GM12801 (cell line): Measurements from ENCODE around the gene VWA2.

Source experiments
- TF ChIP-seq, protein P1 (sequence below): IDR thresholded peaks from one replicate; pipeline ENCODE4 v1.5.1; 2011; ENCODE audit warnings: control low read depth; ENCODE audit not compliant: insufficient read length; ENCODE audit errors: extremely low read depth

Gene VWA2

GRCh38 chr10:114323023-114323422 lies 84.0 kb downstream of the VWA2 start:
- TF ChIP-seq, protein P1, sequence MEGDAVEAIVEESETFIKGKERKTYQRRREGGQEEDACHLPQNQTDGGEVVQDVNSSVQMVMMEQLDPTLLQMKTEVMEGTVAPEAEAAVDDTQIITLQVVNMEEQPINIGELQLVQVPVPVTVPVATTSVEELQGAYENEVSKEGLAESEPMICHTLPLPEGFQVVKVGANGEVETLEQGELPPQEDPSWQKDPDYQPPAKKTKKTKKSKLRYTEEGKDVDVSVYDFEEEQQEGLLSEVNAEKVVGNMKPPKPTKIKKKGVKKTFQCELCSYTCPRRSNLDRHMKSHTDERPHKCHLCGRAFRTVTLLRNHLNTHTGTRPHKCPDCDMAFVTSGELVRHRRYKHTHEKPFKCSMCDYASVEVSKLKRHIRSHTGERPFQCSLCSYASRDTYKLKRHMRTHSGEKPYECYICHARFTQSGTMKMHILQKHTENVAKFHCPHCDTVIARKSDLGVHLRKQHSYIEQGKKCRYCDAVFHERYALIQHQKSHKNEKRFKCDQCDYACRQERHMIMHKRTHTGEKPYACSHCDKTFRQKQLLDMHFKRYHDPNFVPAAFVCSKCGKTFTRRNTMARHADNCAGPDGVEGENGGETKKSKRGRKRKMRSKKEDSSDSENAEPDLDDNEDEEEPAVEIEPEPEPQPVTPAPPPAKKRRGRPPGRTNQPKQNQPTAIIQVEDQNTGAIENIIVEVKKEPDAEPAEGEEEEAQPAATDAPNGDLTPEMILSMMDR = no peak

DNA sequence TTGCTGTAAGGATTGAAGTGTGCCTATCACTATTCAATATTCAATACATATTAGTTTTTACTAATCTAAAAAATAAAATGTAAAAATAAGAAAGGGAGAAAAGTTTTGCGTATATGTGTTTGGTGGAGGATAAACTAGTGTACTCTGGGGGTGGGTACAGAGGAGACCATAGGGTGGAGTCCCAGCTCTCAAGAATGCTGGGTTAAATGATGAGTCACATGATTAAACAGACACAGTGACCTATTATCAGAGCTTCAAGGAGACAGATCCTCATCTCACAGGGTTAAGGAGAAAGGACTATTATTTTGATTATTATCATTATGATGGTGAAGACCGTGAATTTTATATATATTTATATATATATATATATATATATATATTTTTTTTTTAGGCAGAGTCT lies 87.7 kb downstream of the VWA2 start:
- TF ChIP-seq, protein P1 = no peak

- TF ChIP-seq, protein P1 = no peak
Observed at GRCh38 chr10:114327537-114328440, 88.7 kb downstream of the VWA2 start.

DNA sequence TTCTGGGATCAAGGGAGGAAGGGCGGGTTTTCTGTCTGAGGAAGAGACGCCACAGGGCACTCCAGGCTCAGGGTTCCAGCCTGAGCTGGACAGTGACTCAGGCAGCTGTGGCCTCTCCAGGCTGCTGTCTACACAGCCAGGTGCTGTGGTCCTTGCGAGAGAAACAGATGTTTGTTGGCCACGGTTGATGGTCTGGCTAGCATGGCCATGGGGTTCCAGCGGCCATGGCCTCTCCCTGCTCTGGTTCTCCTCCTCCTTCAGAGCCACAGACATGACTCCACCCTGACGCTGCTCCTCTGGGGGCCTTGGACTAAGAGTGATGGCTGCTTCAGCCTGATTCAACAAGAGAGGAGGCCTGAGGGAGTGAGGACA lies 89.4 kb downstream of the VWA2 start:
- TF ChIP-seq, protein P1 = no peak

DNA sequence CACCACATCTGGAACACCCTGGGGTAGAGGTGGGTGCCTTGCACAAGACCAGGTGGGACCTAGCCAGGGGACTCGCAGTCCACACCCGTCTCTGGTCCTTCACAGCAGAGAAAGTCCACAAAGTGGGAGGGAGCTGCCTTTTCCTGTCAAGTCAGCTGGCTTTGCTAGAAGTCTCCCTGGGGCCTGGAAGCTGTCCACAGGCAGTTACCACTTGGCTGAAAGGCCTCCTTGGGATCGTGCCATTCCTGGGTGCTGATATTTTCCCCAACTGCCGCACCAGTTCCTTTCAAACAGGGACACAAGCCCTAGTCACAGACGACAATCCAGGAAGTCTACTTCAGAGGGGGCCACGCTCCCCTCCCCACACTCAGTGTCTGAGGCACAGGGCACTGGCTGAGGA lies 89.8 kb downstream of the VWA2 start:
- TF ChIP-seq, protein P1 = no peak

DNA sequence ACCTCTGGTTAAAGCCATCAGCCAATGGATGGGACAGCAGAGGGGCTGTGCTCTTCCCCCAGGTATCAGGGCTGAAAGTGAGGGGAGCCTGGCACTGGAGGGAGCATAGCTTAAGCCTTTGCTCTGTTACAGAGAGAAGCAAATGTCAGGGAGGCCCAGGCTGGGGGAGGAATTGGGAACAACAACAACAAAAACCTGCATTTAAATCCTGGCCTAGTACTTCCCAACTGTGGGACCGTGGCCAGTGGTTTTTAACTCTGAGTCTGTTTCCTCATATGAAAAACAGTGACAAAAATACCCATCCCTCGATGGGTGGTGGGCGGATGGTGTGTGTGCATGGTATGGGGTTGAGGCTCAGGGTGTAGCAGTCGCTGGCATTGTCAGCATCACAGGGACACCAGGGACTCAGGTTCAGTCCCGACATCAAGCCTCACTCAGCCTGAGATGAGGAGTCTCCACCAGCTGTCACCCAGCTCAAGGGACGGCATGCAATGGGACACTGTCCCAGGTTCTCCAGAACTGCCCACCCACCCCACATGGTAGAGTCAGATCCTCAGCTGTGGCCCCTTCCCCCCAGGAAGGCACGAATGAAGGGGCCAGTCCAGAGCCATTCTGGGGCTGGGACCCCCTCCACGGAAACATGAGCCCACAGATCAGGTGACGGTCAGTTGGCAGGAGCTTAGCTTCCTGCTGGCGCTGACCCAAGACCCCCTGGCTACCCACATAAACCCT lies 90.7 kb downstream of the VWA2 start:
- TF ChIP-seq, protein P1 = no peak

DNA sequence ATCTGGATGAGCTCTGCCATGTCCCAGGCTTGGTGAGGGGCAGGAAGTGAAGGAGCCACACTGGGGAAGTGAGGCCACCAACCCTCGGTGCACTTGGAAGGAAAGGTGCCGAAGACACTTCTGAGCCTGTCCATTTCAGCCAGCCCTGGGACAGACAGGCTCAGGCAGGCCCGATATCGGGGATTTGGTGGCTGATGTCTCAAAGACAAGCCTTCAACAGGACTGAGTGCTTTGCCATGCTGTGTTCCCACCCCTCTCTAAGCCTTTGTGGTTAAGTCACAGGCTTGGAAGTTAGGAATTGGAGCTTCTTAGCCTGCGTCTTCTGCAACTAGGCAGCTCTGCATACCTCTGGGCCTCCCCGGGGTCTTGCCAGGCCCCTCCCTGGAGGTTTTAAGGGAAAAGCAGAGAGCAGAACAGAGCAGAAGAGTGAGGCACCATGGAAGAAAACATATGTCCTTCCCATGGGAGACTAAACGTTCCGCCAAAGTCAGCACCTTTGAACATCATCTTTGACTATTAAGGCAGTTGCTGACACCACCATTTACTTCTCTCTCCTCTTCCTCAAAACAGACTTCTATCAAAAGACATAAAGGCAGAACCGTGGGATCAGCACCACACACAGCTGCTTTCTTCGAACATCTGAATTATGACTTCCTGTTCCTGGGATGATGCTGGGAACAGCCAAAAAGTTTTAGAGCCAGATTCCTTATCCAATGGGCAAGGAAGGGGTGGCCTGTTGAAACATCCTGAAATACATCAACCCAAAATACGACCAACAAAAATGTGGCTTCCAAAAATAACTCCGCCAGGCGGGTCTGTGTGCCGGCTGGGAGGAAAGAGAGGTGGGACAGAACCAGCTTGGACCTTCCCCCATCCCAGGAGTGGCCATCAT lies 93.5 kb downstream of the VWA2 start:
- TF ChIP-seq, protein P1 = no peak
